G401 (cell line): ENCODE results near the gene CREB5. TPM values are rescaled to one million over a fixed set of nuclear protein-coding genes. Genes with fewer than 3 reads are reported as not detected.

Experiments
- DNase-seq: peaks from one replicate; pipeline ENCODE4 v3.0.0-alpha.2; 2015; ENCODE audit warnings: low spot score
- in situ Hi-C: cut with HindIII; loops from 2 replicates; pipeline ENCODE4 v1.10.0; 2016; ENCODE audit warnings: low sequenced_read_pairs, mixed read lengths
- total RNA-seq: library from RNA; depleted of rRNA; stranded (reverse); fragments of >200 nt; shearing (Covaris generic); gene quantifications from 2 replicates; pipeline ENCODE4 v1.2.3, GENCODE V29; 2014

CREB5 gene
- total RNA-seq, 1 experiment from 2014 or later: 0.20 TPM

- in situ Hi-C loops: no loop called here
- no peak for DNase-seq
These were observed 18.3 kb downstream of the CREB5 start for GRCh38 chr7:28430616-28431015.

DNA sequence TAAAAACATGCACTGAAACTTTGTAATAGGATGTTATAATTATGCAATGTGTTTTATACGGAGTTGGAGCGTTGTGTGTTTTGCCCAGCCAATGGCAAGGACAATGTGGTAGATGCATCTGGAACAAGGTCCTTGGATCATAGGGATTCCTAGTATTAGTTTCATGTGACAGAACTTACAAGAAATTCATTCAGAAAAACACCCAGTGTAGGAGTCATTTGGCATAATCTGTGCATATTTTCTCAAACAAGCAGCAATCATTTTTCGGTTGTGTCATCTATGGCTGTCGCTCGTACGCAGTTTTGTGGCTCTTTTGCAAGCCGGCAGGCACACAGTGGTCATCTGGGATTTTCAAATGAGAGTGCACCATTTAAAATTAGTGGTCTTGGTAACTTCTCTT, 19.8 kb downstream of the CREB5 start:
- in situ Hi-C loops: no loop called here
- DNase-seq: no peak

- in situ Hi-C loops: no loop called here
- DNase-seq: no peak
These were observed 20.7 kb downstream of the CREB5 start for GRCh38 chr7:28433039-28433438.

DNA sequence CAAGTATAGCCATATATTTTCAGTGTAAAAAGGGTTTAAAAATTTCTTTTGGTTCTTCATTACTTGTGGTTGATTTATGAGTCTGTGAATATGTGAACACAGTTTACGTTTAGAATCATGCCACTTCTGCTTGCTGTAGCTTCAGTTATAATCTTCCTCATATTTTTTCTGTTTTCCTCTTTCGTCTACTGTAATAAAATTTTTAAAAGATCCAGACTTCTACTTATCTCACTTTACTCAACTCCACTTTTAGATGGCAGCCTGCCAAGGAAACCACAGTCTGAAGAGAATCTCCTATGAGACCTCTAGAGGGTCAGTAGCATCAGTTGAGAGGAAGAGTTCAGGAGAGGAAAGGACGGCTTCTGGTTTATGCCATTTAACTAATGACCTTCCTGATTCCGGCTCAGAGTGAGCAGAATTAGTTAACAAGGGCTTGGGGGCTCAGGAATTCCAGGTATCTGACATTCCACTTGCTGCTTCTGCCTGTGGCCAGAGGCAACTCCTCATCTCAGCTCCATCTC, 21.4 kb downstream of the CREB5 start:
- DNase-seq: no peak
- in situ Hi-C loops: no loop called here

DNA sequence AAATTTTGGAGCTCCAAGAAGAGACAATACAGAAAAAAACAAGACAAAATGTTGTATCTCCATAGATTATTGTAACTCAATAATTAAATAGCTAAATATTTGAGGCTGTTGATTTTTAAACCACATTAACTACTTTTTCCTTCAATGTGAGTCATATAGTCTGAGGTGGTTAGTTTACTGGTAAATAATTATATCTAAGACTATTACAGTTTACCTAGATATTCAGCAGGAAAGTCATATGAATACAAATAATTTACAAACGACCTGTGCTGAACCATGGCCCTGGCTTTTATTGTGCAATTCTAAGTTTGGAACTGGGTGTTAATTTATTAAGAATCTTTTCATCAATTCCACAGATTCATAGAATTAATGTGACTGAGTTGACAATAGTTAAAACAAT, 22.2 kb downstream of the CREB5 start:
- in situ Hi-C loops: no loop called here

GRCh38 chr7:28435152-28435551, 22.8 kb downstream of the CREB5 start:
- no peak for DNase-seq
- in situ Hi-C loops: no loop called here

More for the DNA sequence above, 22.2 kb downstream of the CREB5 start:
- no peak for DNase-seq

- DNase-seq: no peak
- in situ Hi-C loops: no loop called here
These were observed 23.5 kb downstream of the CREB5 start for GRCh38 chr7:28435732-28436378.

- no peak for DNase-seq
- in situ Hi-C loops: no loop called here
These were observed 27.8 kb downstream of the CREB5 start for GRCh38 chr7:28440055-28440601.

- no peak for DNase-seq
- in situ Hi-C loops: no loop called here
These were observed 30.5 kb downstream of the CREB5 start for GRCh38 chr7:28442540-28443420.

DNA sequence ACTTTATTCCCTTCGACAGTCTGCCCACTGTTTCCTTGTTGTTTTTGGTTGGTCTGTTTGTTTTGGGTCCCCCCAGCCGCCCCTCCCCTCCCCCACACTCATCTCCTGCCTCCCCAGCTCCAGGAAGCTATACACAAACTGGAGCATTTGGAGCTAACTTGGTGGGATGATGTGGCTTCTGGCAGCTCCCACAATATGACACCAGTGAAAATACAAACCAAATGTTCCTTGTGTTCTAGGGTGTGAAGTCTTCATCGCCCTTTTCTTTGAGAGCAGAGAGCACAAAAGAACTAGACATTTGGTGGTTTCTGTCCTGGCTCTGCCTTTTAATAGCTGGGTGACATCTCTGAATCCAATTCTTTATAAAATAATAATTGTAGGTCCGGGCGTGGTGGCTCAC, 33.8 kb downstream of the CREB5 start:
- in situ Hi-C loops: no loop called here
- DNase-seq: no peak

DNA sequence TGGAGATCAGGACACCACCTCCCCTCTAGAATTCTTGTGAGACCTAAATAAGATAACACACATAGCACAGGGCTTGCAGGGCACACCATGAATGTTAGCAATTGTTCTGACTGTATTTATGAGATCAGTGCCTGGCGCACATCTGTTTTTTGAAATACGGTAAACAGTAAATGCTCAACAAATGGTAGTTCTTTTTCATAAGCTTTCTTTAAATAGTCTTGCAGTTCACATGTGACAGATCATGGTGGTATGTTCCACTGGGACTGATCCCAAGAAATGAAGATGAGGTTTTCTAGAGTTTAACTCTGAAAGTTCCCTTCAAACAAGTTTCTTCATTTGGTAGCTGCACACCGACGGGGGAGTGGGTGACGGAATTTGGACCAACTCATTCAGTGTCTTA, 34.8 kb downstream of the CREB5 start:
- in situ Hi-C loops: no loop called here
- DNase-seq: no peak

DNA sequence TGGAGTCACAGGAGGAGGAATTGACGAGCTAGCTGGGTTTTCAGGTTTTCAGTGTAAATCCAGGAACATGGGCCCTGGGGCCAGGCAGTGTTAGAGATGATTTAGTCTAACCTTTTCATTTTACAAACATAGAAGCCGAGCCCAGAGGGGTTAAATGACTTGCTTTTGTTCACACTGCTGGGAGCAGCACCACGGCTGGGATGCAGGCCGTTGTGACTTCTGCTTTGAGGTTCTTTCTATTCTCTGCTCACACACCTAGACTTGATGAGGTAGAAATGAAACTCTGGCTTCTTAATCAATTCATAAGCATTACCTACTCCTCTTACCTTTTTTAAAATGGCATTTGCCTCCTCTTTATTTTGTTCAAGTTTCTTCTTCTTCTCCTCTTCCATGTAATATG, 36.4 kb downstream of the CREB5 start:
- DNase-seq: no peak
- in situ Hi-C loops: no loop called here

- no peak for DNase-seq
- in situ Hi-C loops: no loop called here
These were observed 40.4 kb downstream of the CREB5 start for GRCh38 chr7:28452681-28453080.

DNA sequence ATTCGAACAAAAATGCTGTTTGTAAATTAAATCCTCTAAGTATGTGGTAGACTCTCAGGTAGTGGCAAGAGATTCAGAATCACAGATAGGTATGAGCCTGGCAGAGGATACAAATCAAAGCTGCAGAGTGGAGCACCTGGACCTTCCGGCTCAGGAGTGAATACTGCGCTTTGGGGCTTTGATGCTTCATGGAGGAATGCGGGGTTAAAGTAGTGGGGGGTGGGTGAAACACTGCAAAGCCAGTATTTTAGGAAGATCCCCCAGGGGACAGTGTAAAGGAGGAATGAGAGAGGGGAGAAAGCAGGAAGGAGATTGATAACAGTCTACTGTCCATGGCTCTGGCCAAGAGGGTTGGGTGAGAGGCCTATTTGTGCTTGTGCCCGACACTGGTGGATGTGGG, 43.2 kb downstream of the CREB5 start:
- no peak for DNase-seq
- in situ Hi-C loops: no loop called here

DNA sequence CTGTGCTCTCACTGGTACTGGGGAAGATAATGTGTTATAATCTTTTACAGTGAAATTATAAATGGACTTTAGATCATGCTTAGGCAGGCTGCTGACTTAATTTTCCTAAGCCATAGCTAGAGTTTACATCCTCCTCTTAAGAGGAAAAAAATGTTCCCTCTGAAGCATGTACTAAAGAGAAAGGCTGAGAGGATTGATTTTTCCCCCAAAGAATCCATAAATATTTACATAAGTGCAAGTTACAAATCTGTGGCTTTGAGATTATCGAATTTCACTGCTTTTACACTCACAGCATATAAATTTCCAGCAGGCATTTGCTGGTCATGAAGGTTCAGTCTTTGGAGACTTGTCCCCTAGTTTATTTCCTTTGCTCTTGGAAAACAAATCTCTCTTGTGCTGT, 43.7 kb downstream of the CREB5 start:
- in situ Hi-C loops: no loop called here
- DNase-seq: no peak

- DNase-seq: no peak
- in situ Hi-C loops: no loop called here
These were observed 46.4 kb downstream of the CREB5 start for GRCh38 chr7:28458732-28459131.

GRCh38 chr7:28459306-28459705, 47.0 kb downstream of the CREB5 start:
- in situ Hi-C loops: no loop called here
- no peak for DNase-seq

GRCh38 chr7:28465697-28466096, 53.4 kb downstream of the CREB5 start:
- no peak for DNase-seq
- in situ Hi-C loops: no loop called here

DNA sequence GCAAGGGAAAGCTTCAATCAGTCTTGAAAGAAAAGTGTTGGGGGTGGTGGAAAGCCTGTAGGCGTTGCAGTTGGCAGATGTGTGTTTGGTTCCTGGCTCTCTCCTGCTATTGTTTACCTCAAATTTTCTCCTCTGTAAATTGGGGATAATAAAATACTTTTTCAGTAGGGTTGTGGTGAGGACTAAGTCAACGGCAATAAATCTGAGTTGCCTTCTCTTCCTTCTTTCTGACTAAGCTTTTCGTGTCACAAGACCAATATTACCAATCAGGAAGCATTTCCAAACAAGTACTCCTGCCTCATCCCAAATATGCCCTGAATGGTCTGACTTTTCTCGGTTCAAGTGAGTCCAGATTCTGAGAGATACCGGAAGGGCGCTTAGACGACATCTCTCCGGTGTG, 54.0 kb downstream of the CREB5 start:
- in situ Hi-C loops: no loop called here
- DNase-seq: no peak

DNA sequence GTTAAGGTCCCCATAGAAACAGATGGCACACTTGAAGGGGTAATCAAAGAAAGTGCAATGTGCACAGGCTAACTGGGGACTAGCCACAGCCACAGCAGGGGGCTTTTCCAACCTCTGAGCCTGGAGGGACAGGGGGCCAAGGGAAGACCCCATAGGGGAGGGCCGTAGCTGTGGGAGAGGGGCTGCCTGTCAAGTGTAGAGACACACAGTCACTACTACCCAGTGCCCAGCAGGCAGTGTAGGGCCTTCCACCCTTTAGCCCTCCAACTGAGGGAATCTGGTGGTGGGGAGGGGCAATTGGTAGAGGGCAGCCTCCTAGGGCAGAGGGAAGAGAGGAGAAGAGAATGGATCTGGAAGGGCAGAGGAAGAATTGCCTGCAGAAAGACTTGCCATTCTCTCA, 54.6 kb downstream of the CREB5 start:
- in situ Hi-C loops: no loop called here

More for the DNA sequence above, 54.6 kb downstream of the CREB5 start:
- no peak for DNase-seq
